ENCODE data around the gene SHCBP1L.

The SHCBP1L gene

GRCh38 chr1:182952677-182953444 lies at the start of gene SHCBP1L:
TSS of gene SHCBP1L (minus strand) at chr1:182953166. CDS start at chr1:182953133, 33 bp downstream.
- CTCF ChIA-PET, result interaction anchor here (1.2 kb wide), 1 partner anchor 10 kb away, joined by 5 read pairs; no protein-coding TSS in a partner anchor
- no peak for TF ChIP-seq CTCF (IDR thresholded peaks at IDR 0.05; ENCODE audit: control extremely low read depth, extremely low read depth, low read depth, missing control alignments)
- DNase-seq (ENCODE audit: extremely low spot score), result no peak
- POLR2A ChIA-PET, result no interaction called here

GRCh38 chr1:183002267-183002666 lies 49.3 kb upstream of the SHCBP1L start:
- no peak for TF ChIP-seq CTCF (IDR thresholded peaks at IDR 0.05; ENCODE audit: control extremely low read depth, extremely low read depth, low read depth, missing control alignments)
- DNase-seq (ENCODE audit: extremely low spot score), result no peak
- ChIA-PET CTCF (no interaction called here), POLR2A (no interaction called here)

- CTCF ChIA-PET, result interaction anchor here (1.2 to 1.7 kb wide), 4 partner anchors 12 to 38 kb away, joined by 3 to 5 read pairs (median 4); no protein-coding TSS in a partner anchor
- DNase-seq (ENCODE audit: extremely low spot score), result no peak
- POLR2A ChIA-PET, result no interaction called here
- no peak for TF ChIP-seq CTCF (IDR thresholded peaks at IDR 0.05; ENCODE audit: control extremely low read depth, extremely low read depth, low read depth, missing control alignments)
Measured at GRCh38 chr1:183000167-183000962, 47.4 kb upstream of the SHCBP1L start.

- CTCF ChIA-PET, result interaction anchor here (1.6 kb wide), 1 partner anchor 14 kb away, joined by 5 read pairs; no protein-coding TSS in a partner anchor
- POLR2A ChIA-PET, result no interaction called here
Measured at GRCh38 chr1:182998482-182998881, 45.5 kb upstream of the SHCBP1L start.

GRCh38 chr1:182996816-182997215 lies 43.9 kb upstream of the SHCBP1L start:
- no peak for DNase-seq (ENCODE audit: extremely low spot score)
- no peak for TF ChIP-seq CTCF (IDR thresholded peaks at IDR 0.05; ENCODE audit: control extremely low read depth, extremely low read depth, low read depth, missing control alignments)
- CTCF ChIA-PET, result interaction anchor here (1.0 to 2.5 kb wide), 2 partner anchors 8 to 34 kb away, joined by 3 to 7 read pairs; no protein-coding TSS in a partner anchor
- POLR2A ChIA-PET, result no interaction called here

More at GRCh38 chr1:182998482-182998881, 45.5 kb upstream of the SHCBP1L start:
- no peak for TF ChIP-seq CTCF (IDR thresholded peaks at IDR 0.05; ENCODE audit: control extremely low read depth, extremely low read depth, low read depth, missing control alignments)
- no peak for DNase-seq (ENCODE audit: extremely low spot score)

- no peak for TF ChIP-seq CTCF (IDR thresholded peaks at IDR 0.05; ENCODE audit: control extremely low read depth, extremely low read depth, low read depth, missing control alignments)
- DNase-seq (ENCODE audit: extremely low spot score), result no peak
- ChIA-PET POLR2A (no interaction called here), CTCF (interaction anchor here (2.5 kb wide), 1 partner anchor 9 kb away, joined by 7 read pairs; no protein-coding TSS in a partner anchor)
Measured at GRCh38 chr1:182995894-182996293, 42.9 kb upstream of the SHCBP1L start.
